AG09309 (cell line): ENCODE measurements around the gene KLHL3.

ENCODE experiments used
- DNase-seq: peaks from one replicate; pipeline ENCODE4 v3.0.0-alpha.2; 2010; ENCODE audit warnings: low read depth
- H3K4me3 ChIP-seq: 2 replicates; pipeline ENCODE4 v1.5.1; 2011; ENCODE audit warnings: mild to moderate bottlenecking, low read depth, low read length, moderate library complexity; ENCODE audit not compliant: control insufficient read depth
- TF ChIP-seq, protein P1 (sequence below): IDR thresholded peaks from 2 replicates; pipeline ENCODE4 v1.5.1; 2011; ENCODE audit warnings: mild to moderate bottlenecking, low read depth, low read length, inconsistent platforms; ENCODE audit not compliant: insufficient read depth, control insufficient read depth; ENCODE audit errors: missing control alignments

KLHL3 gene

GRCh38 chr5:137613554-137614265, 122.2 kb downstream of the KLHL3 start:
- no peak for DNase-seq
- TF ChIP-seq, protein P1, sequence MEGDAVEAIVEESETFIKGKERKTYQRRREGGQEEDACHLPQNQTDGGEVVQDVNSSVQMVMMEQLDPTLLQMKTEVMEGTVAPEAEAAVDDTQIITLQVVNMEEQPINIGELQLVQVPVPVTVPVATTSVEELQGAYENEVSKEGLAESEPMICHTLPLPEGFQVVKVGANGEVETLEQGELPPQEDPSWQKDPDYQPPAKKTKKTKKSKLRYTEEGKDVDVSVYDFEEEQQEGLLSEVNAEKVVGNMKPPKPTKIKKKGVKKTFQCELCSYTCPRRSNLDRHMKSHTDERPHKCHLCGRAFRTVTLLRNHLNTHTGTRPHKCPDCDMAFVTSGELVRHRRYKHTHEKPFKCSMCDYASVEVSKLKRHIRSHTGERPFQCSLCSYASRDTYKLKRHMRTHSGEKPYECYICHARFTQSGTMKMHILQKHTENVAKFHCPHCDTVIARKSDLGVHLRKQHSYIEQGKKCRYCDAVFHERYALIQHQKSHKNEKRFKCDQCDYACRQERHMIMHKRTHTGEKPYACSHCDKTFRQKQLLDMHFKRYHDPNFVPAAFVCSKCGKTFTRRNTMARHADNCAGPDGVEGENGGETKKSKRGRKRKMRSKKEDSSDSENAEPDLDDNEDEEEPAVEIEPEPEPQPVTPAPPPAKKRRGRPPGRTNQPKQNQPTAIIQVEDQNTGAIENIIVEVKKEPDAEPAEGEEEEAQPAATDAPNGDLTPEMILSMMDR, result no peak
- no peak overlapping the region for H3K4me3 ChIP-seq

- no peak for DNase-seq
- TF ChIP-seq, protein P1, result no peak
Measured at GRCh38 chr5:137612576-137612975, 123.3 kb downstream of the KLHL3 start.

DNA sequence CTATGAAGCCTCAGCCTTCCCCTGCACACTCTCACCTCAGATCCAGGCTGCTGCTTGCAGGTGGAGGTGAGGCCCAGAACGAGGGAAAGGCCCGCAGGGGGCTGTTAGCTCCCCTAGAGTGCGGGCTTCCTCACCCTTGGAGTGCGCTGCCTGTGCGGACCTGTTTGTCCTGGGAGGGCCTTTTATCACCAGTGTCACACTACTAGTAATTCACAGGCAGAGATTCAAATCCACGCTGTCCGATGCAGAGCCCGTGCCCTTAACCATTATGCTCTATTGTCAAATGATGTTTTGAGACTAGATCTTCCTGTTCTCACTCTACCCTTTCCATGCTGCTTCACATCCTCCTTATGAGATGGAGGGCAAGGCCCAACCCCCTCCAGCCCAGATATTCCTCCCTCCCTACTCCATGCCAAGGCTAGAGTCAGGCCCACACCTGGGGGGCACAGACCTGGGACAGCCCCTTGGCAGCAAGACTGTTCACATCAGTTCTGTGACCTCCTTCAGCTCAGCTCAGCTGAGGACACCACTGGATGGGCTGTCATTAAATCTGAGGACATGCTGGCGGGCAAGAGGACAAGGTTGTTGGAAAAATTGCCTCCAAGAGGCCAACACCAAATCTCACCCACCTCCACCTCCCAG, 124.0 kb downstream of the KLHL3 start:
- TF ChIP-seq, protein P1, result no peak
- H3K4me3 ChIP-seq, result no peak overlapping the region
- DNase-seq, result no peak

More at GRCh38 chr5:137612576-137612975, 123.3 kb downstream of the KLHL3 start:
- no peak overlapping the region for H3K4me3 ChIP-seq

- H3K4me3 ChIP-seq, result no peak overlapping the region
- DNase-seq, result no peak
- TF ChIP-seq, protein P1, result no peak
Measured at GRCh38 chr5:137611011-137611580, 124.8 kb downstream of the KLHL3 start.

GRCh38 chr5:137610598-137610997, 125.3 kb downstream of the KLHL3 start:
- H3K4me3 ChIP-seq, result no peak overlapping the region
- no peak for DNase-seq
- TF ChIP-seq, protein P1, result no peak

DNA sequence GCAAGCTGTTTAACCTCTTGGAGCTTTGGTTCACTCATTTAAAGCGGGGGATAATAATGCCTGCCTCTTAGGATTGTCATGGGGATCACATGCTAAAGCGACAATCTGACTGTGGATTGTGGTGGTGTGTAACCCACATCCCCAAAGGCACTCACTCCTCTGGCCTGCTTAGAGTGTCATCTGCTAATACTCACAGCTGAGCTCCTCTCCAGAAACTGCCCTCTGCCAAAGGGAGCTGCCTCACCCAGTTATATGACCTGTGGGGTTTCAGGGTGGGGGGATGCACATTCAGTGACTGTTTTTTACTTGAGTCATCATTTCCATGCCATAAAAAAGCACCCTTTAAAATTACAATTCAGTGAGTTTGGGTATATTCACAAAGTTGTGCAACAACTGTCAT, 126.8 kb downstream of the KLHL3 start:
- DNase-seq, result peak; percentile 52
- TF ChIP-seq, protein P1, result no peak
- H3K4me3 ChIP-seq, result no peak overlapping the region
